Activated naive CD4-positive, alpha-beta T cell treated with anti-CD3 and anti-CD28 coated beads, Interleukin-2, amount 50 U/mL, for 16 hours (primary cell): ENCODE results near the gene GARIN5B.

Experiments
- DNase-seq: peaks from one replicate; pipeline ENCODE4 v3.0.0-alpha.2; 2020

The GARIN5B gene

GRCh38 chr19:55368701-55369563, 5.9 kb upstream of the GARIN5B start:
- DNase-seq, result no peak

- no peak for DNase-seq
Observed at GRCh38 chr19:55368106-55368505, 5.0 kb upstream of the GARIN5B start.

DNA sequence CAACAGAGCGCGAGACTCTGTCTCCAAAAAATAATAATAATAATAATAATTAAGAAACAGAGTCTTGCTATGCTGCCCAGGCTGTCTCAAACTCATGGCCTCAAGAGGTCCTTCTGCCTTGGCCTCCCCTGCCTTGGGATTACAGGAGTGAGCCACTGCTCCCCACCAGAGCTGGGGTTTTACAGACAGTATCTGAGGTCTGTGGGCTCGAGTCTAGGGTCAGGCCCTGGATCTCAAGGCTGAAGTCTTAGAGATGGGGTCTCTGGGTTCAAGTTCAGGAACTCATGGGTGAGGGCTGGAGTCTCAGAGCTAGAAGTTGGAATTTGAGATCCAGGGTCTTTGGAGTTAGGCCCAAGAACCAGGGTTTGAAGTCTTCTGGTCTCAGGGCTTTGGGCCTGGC, 3.7 kb upstream of the GARIN5B start:
- no peak for DNase-seq

GRCh38 chr19:55365964-55366363, 2.9 kb upstream of the GARIN5B start:
- DNase-seq, result no peak

- DNase-seq, result no peak
Observed at GRCh38 chr19:55365245-55365644, 2.2 kb upstream of the GARIN5B start.

- DNase-seq, result no peak
Observed at GRCh38 chr19:55362174-55362989, 678 bp downstream of the GARIN5B start.

GRCh38 chr19:55360902-55361301, 2.2 kb downstream of the GARIN5B start:
- no peak for DNase-seq

DNA sequence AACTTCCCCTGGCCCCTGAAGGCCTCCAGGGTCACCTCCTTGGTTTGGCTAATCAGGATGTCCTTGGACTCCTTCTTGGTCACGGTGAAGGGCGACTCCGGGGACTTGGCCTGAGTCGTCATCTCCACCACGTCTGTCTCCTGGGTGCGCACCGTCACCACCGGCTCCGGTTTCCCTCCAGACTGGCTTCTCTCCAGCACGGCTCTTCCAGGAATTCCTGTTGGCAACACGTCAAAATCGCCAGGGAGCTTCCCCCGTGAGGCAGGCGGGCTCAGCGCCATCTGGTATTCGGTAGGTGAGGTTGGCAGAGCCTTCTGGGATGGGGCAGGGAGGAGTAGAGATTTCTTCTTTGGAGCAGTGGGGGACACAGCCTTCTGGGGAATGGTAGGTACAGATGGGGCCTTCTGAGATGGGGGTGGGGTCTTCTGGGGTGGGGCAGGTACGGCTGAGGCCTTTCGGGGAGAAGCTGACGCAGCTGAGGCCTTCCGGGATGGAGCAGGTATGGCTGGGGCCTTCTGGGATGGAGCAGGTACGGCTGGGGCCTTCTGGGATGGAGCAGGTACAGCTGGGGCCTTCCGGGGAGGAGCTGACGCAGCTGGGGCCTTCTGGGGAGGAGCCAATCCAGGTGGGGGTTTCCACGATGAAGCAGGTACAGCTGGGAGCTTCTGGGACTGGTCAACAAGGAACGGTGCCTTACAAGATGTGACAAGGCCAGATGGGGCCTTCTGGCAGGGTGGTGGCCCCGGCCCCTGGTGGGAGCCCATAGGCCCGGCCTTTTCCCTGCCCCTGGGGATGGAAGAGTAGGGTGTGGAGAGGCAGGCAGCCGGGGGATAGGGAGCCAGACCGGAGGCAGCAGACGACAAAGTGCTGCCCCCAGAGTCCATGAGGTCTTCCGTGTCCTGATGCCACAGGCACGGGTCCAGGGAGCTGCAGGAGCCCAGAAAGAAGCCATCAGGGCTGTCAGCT, 3.8 kb downstream of the GARIN5B start:
- DNase-seq, result no peak

- DNase-seq, result no peak
Observed at GRCh38 chr19:55358493-55358892, 4.6 kb downstream of the GARIN5B start.

DNA sequence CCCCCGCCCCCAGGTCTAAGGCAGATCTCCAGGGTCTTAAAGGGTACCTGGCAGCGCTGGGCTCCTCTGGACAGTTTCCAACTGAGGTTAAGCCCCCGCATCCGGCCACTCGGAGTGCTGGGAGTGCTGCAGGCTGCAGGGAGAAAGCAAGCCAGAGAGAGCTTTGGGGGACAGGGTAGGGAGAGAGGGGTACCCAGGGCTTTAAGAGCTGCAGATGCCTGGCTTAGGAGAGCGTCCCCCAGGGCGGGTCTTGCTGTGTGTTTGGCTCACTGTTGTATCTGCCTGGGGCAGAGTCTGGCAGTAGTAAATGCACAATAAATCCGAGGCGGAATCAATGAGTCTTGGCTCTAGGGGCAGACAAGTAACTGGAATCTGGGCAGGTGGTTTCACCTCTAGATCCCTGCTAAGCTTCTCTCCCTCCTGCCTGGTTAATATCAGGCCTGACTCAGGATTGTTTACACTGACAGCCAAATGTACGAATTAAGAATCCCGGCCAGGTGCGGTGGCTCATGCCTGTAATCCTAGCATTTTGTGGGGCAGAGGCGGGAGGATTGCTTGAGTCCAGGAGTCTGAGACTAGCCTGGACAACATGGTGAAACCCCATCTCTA, 7.7 kb downstream of the GARIN5B start:
- no peak for DNase-seq

GRCh38 chr19:55354698-55355212, 8.3 kb downstream of the GARIN5B start, which contains the start of gene COX6B2:
COX6B2 (minus strand) TSS chr19:55354719; CDS start chr19:55354521, 198 bp downstream.
- no peak for DNase-seq

- DNase-seq, result peak; percentile 71
Observed at GRCh38 chr19:55353803-55354697, 9.0 kb downstream of the GARIN5B start.

GRCh38 chr19:55353356-55353802, 9.7 kb downstream of the GARIN5B start:
- no peak for DNase-seq

DNA sequence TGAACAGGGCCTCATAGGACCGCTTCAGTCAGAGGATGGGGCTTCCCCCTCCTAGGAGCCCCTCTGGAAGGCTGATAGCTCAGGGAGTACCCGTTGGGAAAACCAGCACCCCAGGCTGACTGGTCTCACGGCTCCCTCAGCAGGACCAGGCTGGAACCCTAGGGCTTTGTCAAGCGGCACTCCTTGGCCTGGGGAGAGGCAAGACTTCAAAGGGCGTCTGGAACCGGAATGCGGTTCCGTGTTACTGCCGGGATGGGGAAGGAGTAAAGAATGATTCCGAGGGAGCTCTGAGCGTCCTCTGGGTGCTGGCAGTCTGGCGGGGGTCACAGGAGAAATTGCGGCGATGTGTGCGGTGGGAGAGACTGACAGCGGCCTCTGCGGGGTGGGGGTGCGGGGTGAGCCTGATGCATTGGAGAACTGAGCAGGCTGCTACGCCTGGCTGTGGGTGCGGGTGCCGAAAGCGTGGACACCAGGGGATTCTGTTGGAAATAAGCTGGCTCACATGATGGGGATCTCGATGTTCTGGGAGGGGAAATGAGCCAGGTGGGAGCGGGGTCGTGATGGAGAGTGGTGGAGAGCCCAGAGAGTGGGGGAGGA, 10.4 kb downstream of the GARIN5B start:
- no peak for DNase-seq

- no peak for DNase-seq
Observed at GRCh38 chr19:55352040-55352439, 11.0 kb downstream of the GARIN5B start.

- DNase-seq, result no peak
Observed at GRCh38 chr19:55350620-55351315, 12.3 kb downstream of the GARIN5B start.

DNA sequence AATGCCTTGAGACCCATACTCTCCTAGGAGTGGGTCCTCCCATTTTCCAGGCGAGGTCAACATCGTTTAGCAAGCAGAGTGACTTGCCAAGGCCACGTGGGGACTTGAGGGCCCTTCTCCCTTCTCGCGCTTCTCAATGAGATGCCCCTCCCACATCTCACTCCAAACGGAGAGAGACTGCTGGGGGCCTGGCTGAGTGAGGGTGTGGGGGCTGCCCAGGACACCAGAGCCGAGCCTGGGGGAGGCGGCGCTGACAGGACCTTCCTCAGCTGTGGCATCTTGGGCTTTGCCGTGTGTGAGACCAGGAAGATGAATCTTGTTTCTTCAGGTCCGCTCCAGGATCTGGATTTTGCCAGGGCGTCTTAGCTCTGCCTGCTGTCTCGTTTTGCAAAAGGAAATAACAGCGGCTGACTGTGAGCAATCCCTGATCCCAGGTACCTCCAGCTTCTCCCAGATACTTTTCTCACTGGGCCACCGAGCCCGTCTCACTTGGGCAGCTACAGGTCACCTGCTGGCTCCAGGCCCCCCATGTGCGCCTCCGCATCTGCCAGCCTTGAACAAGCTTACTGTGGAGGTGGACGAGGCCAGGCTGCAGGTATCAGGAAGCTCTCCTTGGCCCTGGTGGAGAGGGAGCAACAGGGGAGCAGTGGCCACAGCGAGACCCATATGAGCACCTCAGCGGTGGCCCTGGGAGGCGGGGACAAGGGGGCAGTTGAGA, 14.6 kb downstream of the GARIN5B start:
- DNase-seq, result no peak

- no peak for DNase-seq
Observed at GRCh38 chr19:55347442-55348009, 15.5 kb downstream of the GARIN5B start.
